T-helper 17 cell (primary cell): ENCODE data around the gene TUNAR. TPM values are rescaled to one million over a fixed set of nuclear protein-coding genes. Genes with fewer than 3 reads are reported as not detected.

Experiments used
- ATAC-seq: fragments of 150-1000 bp; cut with Tn5 transposase; 2 replicates; pipeline ENCODE4 v1.10.0; 2021; ENCODE audit warnings: mild to moderate bottlenecking, moderate library complexity
- DNase-seq, 3 donors: peaks; one replicate each; pipeline versions ENCODE4 v3.0.0 to v3.0.0-alpha.2; 2020 to 2021
- H3K9me3 ChIP-seq: one replicate; pipeline ENCODE4 v1.7.0; 2013; ENCODE audit warnings: low read length, mild to moderate bottlenecking; ENCODE audit not compliant: control insufficient read depth, poor library complexity, severe bottlenecking
- H3K27ac Mint-ChIP-seq: one replicate; pipeline ENCODE4 v1.8.0; 2022; ENCODE audit warnings: mild to moderate bottlenecking, moderate library complexity, mixed read lengths
- H3K27me3 Mint-ChIP-seq: one replicate; pipeline ENCODE4 v1.8.0; 2022; ENCODE audit warnings: mixed read lengths
- H3K36me3 Mint-ChIP-seq: one replicate; pipeline ENCODE4 v1.8.0; 2022; ENCODE audit warnings: low read depth, mixed read lengths
- H3K4me1 Mint-ChIP-seq: one replicate; pipeline ENCODE4 v1.8.0; 2022; ENCODE audit warnings: mild to moderate bottlenecking, mixed read lengths
- H3K4me3 Mint-ChIP-seq: one replicate; pipeline ENCODE4 v1.8.0; 2022; ENCODE audit warnings: mild to moderate bottlenecking, moderate library complexity, mixed read lengths
- total RNA-seq, 4 donors: library from RNA in 2 of 4; stranded (reverse) in 2 of 4; gene quantifications; one replicate each; pipeline ENCODE4 v1.2.3 and lab custom pipeline; 2022 to 2026

TUNAR gene
- total RNA-seq, 2 donors from 2014 or later = not detected

DNA sequence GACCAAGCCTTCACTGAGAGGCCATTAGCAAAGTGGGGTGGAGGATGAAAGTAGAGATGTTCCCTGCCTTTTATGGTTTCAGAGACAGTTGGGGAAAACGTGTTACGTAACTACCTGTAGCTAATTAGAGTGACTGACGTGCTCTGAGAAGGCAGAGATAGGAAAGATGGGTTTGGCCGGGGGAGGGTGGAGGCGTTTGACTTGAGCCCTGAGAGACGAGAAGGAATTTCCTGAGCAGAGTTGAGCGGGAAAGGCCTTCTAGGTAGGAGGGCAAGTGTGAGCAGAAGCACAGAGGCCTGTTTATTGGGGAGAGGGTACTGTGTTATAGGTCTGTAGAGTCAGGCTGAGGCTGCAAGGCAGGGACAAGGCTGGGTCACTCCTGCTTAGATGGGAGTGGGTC lies 8.6 kb downstream of the TUNAR start:
- Mint-ChIP-seq H3K27ac (no peak overlapping the region), H3K4me1 (peaks cover 2% of the 10 kb centered on the region), H3K27me3 (peaks cover 62% of the 10 kb centered on the region), H3K4me3 (no peak overlapping the region), H3K36me3 (no peaks in the 10 kb centered on the region)
- DNase-seq (no peak), ATAC-seq (no peak)
- no peaks in the 10 kb centered on the region for H3K9me3 ChIP-seq

DNA sequence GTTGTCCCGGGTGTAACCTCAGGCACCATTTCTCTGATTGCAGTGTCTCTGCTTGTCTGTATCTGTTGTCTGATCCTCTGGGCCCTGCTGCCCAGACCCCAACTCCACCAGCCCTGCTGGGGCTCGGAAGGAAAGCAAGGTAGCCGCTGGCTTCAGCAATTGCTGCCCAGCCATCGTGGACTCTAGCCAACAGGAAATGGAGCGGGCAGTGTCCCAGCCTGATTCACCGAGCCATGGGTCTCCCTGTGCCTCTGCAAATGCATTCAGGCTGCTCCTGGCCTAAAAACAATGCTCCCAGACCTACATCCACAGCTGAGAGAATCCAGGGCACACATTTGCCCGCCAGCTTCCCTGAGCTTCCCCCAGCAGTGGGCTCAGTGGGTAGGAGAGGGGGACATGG lies 9.2 kb downstream of the TUNAR start:
- peaks cover 2% of the 10 kb centered on the region for H3K4me1 Mint-ChIP-seq
- no peaks in the 10 kb centered on the region for H3K36me3 Mint-ChIP-seq
- H3K4me3 Mint-ChIP-seq = no peak overlapping the region
- DNase-seq (no peak), ATAC-seq (no peak)
- no peak overlapping the region for H3K27ac Mint-ChIP-seq
- H3K9me3 ChIP-seq = no peaks in the 10 kb centered on the region
- peaks cover 56% of the 10 kb centered on the region for H3K27me3 Mint-ChIP-seq

DNA sequence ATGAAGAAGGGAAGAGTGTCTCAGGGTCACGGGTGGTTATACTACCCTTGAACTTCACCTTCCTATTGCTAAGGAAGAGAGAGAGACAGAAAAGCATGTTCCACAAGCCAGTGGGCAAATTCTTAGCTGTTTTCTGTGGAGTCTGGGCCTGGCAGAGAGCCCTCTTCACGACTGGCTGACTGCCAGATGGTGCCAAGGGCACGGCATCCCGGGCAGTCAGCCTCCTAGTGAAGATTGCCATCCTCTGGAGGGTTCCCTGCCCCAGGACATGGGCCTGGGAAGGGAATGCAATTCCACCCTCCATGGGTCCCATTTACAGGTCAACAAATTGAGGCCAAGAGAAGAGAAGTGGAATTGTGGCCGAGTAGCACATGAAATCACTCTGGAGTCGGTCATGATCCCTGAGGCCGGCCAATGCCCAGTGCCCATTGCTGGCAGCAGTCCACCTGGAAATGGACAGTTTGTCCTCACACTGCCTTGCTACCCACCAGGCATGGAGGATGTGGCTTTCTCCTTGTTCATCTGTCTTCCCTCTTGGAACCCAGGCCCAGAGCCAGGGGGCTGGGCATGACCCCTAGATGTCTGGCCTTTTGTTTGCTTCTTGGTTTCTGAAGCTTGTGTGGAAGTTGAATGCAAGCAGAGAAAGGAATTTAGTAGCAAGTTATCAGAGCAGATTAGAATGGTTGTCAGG lies 9.9 kb downstream of the TUNAR start:
- H3K4me3 Mint-ChIP-seq = no peak overlapping the region
- peaks cover 2% of the 10 kb centered on the region for H3K4me1 Mint-ChIP-seq
- peaks cover 55% of the 10 kb centered on the region for H3K27me3 Mint-ChIP-seq
- ATAC-seq (no peak), DNase-seq (no peak)
- H3K27ac Mint-ChIP-seq = no peak overlapping the region
- H3K36me3 Mint-ChIP-seq = no peaks in the 10 kb centered on the region
- no peaks in the 10 kb centered on the region for H3K9me3 ChIP-seq

DNA sequence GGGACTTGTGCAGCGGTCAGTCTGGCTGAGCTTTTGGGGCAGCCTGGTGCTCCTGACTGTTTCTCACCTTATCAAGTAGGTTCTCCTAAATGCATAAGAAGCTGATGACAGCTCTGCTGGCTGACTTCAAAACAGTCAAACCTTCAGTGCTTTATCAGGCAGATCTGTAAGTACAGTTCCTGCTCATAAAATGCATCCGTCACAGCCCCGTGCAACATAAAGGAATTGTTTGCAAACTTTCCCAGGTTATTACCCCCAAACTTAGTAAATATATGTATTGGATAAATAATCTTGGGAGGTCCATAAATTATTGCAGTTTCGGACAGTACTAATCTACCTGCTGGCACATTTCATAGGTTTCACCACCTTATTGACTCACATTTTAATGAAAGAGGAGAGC lies 10.7 kb downstream of the TUNAR start:
- H3K36me3 Mint-ChIP-seq = no peaks in the 10 kb centered on the region
- H3K9me3 ChIP-seq = no peaks in the 10 kb centered on the region
- H3K4me3 Mint-ChIP-seq = no peak overlapping the region
- peaks cover 2% of the 10 kb centered on the region for H3K4me1 Mint-ChIP-seq
- H3K27ac Mint-ChIP-seq = no peak overlapping the region
- no peak for DNase-seq
- ATAC-seq = no peak
- peaks cover 55% of the 10 kb centered on the region for H3K27me3 Mint-ChIP-seq

DNA sequence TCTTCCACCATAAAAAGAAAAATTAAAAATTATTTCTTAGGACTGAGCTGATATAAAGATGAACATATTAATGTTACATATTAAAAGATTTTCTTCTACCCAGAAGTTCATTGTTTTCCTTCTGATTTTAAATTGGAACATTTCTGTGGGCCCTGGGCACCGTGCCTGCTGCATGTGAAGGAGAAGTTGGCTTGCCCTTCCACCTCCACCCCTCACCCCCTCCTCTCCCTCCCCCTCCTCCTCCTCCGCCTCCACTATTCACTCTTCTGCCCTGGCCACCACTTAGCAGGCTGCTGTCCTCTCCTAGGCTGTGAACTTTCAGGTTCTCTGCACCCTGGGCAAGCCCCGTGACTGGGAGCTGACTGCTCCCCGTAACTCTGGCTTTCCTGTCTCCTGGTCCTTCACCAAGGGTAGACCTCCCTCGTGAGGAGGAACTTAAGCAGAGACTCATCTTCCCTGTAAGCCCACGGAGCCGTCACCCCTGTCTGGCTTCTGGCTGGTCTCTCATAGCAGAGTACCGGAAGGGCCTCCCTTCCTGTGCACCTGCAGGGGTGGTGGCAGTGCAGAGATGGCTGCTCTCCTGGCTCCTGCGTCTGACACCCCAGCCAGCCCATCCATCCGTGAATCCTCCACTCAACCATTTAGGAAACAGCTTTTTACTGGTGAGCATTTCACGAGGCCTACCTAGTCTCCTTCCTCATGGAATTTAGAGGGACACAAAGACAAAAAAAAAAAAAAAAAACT lies 12.8 kb downstream of the TUNAR start:
- Mint-ChIP-seq H3K27ac (no peak overlapping the region), H3K4me3 (no peak overlapping the region), H3K36me3 (no peaks in the 10 kb centered on the region), H3K27me3 (peaks cover 59% of the 10 kb centered on the region), H3K4me1 (peaks cover 2% of the 10 kb centered on the region)
- DNase-seq (no peak), ATAC-seq (no peak)
- no peaks in the 10 kb centered on the region for H3K9me3 ChIP-seq

DNA sequence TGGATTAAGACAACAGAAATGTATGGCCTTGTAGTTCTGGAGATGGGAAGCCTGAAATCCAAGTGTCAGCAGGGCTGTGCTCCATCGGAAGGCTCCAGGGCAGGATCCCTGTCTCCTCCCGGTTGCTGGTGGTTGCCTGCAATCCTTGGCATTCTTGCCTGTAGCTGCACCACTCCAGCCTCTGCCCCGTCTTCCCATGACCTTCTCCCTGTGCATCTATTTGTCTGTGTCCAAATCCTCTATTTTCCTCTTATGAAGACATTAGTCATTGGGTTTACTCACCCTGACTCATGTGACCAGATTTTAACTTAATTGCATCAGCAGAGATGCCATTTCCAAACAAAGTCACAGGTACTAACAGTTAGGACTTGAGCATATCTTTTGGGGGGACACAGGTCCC lies 15.1 kb downstream of the TUNAR start:
- peaks cover 61% of the 10 kb centered on the region for H3K27me3 Mint-ChIP-seq
- no peak overlapping the region for H3K27ac Mint-ChIP-seq
- DNase-seq (no peak), ATAC-seq (no peak)
- H3K36me3 Mint-ChIP-seq = peaks cover 2% of the 10 kb centered on the region
- no peaks in the 10 kb centered on the region for H3K4me1 Mint-ChIP-seq
- H3K9me3 ChIP-seq = no peaks in the 10 kb centered on the region
- no peak overlapping the region for H3K4me3 Mint-ChIP-seq

DNA sequence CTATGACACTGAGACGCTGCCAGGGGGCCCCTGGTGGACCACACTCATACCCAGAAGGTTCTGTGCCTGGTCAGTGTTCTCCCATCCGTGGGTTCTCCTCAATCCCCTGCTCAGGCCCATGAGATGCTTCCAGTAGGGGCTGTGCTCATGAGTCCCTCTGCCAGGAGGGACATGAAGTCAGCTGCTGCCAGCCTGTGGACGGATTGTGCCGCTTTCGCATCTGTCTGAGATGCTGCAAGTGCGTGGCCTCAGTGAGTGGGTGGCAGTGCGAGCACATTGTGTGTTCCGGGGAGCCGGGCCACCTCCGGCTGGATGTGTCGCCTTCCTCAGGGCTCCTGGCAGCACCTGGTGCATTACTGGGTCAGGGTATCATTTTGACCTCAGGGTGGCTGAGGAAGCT lies 15.5 kb downstream of the TUNAR start:
- Mint-ChIP-seq H3K4me3 (no peak overlapping the region), H3K27me3 (peaks cover 65% of the 10 kb centered on the region), H3K36me3 (peaks cover 2% of the 10 kb centered on the region), H3K4me1 (no peaks in the 10 kb centered on the region), H3K27ac (no peak overlapping the region)
- DNase-seq (no peak), ATAC-seq (no peak)
- no peaks in the 10 kb centered on the region for H3K9me3 ChIP-seq

DNA sequence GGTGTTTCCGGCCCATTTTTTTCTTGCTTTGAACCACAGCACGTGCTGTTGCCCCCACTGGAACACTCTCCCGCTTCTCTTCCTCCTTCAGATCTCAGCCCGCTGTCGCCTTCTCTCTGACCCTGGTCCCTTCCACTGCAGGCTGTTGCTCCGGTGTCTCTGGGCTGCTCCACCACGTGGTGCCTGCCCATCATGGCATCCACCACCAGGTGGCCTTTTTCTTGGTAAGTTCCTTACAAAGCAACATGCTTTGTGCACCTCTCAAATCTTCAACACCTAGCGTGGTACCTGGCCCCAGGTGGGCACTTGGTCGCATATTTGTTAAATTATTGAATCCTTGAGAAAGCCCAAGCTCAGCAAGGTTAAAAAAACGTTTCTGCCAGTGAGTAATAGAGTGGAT lies 19.1 kb downstream of the TUNAR start:
- Mint-ChIP-seq H3K36me3 (peaks cover 2% of the 10 kb centered on the region), H3K4me3 (no peak overlapping the region), H3K27me3 (peaks cover 94% of the 10 kb centered on the region), H3K27ac (no peak overlapping the region), H3K4me1 (no peaks in the 10 kb centered on the region)
- no peak for ATAC-seq
- H3K9me3 ChIP-seq = no peaks in the 10 kb centered on the region
- DNase-seq = no peak

DNA sequence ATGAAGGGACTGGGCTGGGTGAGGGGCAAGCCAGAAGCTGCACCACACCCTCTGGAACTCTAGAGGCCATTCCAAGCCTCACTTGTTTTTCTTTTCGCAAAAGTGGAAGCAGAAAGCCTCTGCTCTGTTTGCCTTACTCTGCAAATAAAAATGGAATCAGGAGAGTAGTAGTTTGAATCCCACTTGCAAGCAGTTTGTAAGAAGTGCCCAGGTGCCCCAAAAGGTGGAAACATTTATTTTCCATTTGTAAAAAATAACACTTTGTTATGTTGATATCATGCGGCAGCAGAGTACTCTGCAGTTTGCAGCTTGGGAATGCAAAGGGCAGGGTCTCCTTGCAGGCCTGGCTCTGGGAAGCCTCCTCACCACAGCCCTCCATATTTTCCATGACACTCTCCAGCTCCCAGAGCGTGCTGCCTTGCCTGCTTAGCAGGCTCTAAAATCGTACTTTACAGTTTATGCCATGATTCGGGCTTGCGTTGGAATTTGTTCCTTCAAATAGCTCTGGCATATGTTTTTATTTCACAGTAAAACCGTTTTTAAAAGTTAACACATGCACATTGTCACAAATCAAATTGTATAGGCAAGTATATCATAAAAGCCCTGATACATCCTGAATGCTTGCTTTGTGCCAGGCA lies 20.0 kb downstream of the TUNAR start:
- H3K4me3 Mint-ChIP-seq = no peak overlapping the region
- H3K9me3 ChIP-seq = no peaks in the 10 kb centered on the region
- no peak for DNase-seq
- no peaks in the 10 kb centered on the region for H3K4me1 Mint-ChIP-seq
- H3K36me3 Mint-ChIP-seq = peaks cover 2% of the 10 kb centered on the region
- H3K27me3 Mint-ChIP-seq = peaks cover 95% of the 10 kb centered on the region
- no peak overlapping the region for H3K27ac Mint-ChIP-seq
- ATAC-seq = no peak

DNA sequence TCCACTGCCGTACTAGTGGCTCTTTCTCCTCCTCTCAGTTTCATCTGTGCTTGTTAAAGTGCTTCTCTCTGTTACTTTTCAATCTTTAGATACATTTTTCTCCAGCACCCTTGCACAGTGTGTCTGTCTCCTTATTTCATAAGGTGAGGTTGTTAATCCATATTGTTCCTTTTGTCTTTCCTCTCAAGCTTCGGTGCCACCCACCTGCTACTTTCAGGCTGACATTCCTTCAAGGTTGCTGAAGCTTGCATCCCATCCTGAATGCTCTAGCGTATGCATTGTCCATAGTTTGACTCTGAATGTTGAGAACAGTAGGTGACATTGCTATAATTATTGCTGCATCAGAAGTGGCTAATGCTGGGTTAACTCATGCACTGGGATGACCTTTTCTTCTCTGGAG lies 20.6 kb downstream of the TUNAR start:
- Mint-ChIP-seq H3K27me3 (peaks cover 95% of the 10 kb centered on the region), H3K4me1 (no peaks in the 10 kb centered on the region), H3K27ac (no peak overlapping the region), H3K4me3 (no peak overlapping the region), H3K36me3 (peaks cover 2% of the 10 kb centered on the region)
- DNase-seq (no peak), ATAC-seq (no peak)
- H3K9me3 ChIP-seq = no peaks in the 10 kb centered on the region

DNA sequence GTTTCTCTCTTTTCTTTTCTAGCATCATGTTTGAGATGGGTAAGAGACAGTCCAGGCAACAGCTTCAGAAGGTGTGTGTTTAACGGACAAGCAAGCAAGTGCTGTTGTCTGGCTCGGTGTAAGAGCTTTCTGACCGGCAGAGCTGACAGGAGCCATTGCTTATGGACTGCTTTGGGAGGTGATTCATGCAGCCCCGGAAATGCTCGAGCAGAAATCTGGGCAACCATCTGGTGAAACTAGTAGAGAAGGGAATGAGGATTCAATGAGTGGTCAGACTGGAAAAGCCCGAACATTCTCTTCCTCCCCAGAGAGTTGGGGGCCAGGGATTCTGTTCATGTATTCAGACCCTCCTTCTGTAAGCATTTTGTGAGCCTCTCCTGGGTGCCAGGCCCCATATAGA lies 24.4 kb downstream of the TUNAR start:
- Mint-ChIP-seq H3K4me1 (no peaks in the 10 kb centered on the region), H3K27me3 (peaks cover 85% of the 10 kb centered on the region), H3K27ac (no peak overlapping the region), H3K36me3 (no peaks in the 10 kb centered on the region), H3K4me3 (no peak overlapping the region)
- no peak for DNase-seq
- ATAC-seq = no peak
- no peaks in the 10 kb centered on the region for H3K9me3 ChIP-seq

DNA sequence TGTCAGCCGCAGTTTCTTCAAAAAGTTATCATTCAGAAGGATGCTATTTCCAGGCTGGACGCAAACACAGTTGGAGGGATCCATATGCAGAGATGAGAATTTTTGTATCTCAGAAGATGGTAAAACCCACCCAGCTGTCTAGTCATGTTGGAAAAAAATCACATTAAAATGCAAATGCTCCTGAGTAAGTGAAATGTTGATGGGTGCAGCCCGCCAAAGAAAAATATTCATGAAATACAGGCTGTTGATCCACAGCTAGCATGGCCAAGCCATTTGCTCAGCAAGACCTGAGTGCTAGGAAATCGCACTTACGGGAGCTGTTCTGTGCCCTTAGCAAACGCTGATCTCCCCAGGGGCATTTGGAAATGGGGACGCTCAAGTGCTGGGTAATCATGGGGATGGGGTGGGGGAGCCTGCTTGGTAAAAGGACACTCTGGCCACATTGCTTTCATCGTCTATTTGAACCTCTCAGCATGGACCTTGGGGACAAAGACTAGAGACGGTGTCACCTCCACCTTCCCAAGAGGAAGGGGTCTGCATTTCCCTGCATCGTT lies 25.7 kb downstream of the TUNAR start:
- Mint-ChIP-seq H3K4me1 (no peaks in the 10 kb centered on the region), H3K27me3 (peaks cover 79% of the 10 kb centered on the region), H3K36me3 (no peaks in the 10 kb centered on the region), H3K4me3 (no peak overlapping the region), H3K27ac (no peak overlapping the region)
- ATAC-seq = no peak
- no peak for DNase-seq
- no peaks in the 10 kb centered on the region for H3K9me3 ChIP-seq

DNA sequence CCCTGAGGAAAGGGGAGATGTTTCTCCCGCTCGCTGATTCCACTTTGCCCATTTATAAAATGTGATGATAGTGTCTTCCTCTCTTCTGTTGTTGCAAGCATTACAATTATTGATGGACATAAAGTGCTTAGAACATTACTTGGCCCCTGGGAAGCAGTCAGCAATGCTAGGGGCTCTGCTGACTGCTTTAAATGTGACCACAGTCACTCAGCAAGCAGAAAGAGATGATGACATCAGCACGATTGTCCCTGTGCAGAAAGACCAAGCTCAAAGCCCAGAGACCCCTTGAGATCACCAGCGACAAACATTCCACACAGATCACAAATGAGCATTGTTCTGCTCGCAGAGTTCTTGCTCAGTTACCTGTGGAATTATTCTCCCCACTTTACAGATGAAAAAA lies 26.5 kb downstream of the TUNAR start:
- peaks cover 72% of the 10 kb centered on the region for H3K27me3 Mint-ChIP-seq
- H3K4me3 Mint-ChIP-seq = no peak overlapping the region
- ATAC-seq = no peak
- H3K27ac Mint-ChIP-seq = no peak overlapping the region
- no peaks in the 10 kb centered on the region for H3K4me1 Mint-ChIP-seq
- no peaks in the 10 kb centered on the region for H3K9me3 ChIP-seq
- no peaks in the 10 kb centered on the region for H3K36me3 Mint-ChIP-seq
- DNase-seq = no peak
